Measurements from ENCODE around the gene CDK4. TPM values are rescaled to one million over a fixed set of nuclear protein-coding genes. Genes with fewer than 3 reads are reported as not detected.
A peak's percentile ranks its signal among the peaks of the same experiment; 100 is the strongest.
"Not testable (repeated sequence)": the region's sequence is repeated elsewhere in the genome, so short reads cannot be mapped to it uniquely, and the experiment has no call there.

The CDK4 gene
- total and polyA plus RNA-seq, 5 donors from 2014 or later = 17.5 to 90.3 (median 63.5) TPM

DNA sequence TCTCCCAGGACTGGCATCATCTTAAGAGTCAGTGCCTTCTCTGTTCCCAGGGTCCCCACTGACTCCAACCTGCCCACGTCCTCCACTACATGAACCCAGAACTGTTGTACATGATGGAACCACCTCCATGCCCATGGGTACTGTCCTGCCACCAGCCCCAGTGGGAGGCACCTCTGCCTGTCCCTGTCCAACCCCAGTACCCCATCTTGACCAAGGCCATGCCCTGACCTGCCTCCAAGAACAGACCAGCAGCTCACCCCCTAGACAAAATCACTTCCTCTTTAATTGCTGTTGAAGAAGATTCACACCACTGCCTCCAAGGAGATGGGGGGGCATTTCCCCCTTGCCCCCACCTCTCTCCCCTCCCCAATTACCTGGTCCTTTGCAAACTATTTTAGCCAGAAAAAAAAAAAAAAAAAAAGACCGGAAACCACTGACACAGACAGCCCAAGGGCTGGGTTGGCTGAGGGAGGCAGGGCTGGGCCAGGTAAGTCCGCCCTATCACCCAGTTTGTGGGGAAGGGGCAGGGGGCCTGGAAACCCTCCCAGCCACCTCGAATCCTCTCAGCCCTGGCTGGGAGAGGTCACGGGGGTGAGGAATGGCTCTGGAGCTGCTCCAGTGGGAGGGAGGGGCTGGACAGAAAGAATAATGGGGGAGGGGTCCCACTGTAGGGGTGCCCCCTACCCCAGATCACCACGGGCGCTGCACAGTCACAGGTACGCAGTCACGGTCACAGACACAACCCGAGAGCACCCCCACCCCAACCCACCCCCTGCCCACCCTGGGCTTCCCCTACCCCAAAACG is 27.0 kb downstream of the CDK4 start:
- ATAC-seq (ENCODE audit: low read depth in 2 of 2) (no peak), DNase-seq (no peak)
- Mint-ChIP-seq H3K4me3 (no peak overlapping the region), H3K36me3 (peaks cover 15% of the 10 kb centered on the region), H3K27me3 (peaks cover 5% of the 10 kb centered on the region), H3K27ac (peak overlapping the region; percentile 66 to 74 (median 69)), H3K4me1 (peaks cover 0 to 22% (median 8%) of the 10 kb centered on the region in 4 donors), H3K9me3 (no peaks in the 10 kb centered on the region)
- Histone ChIP-seq H3K27ac (ENCODE audit: insufficient read depth, low read length, poor library complexity, severe bottlenecking) (no peak overlapping the region), H3K4me3 (ENCODE audit: low read depth, low read length) (no peak overlapping the region), H3K36me3 (ENCODE audit: control insufficient read depth, insufficient read depth, low read length) (peaks cover 41% of the 10 kb centered on the region), H3K27me3 (ENCODE audit: control insufficient read depth, insufficient read depth, low read length) (no peaks in the 10 kb centered on the region), H3K4me1 (ENCODE audit: control insufficient read depth, insufficient read depth, low read length, poor library complexity, severe bottlenecking) (peaks cover 4% of the 10 kb centered on the region), H3K9me3 (ENCODE audit: control insufficient read depth in 2 of 2, low read length in 2 of 2) (no peaks in the 10 kb centered on the region)

GRCh38 chr12:57724003-57724935 is 27.8 kb downstream of the CDK4 start:
- Mint-ChIP-seq H3K27me3 (peaks cover 5% of the 10 kb centered on the region), H3K27ac (peak overlapping the region; percentile 21 to 74 (median 69)), H3K36me3 (peaks cover 17% of the 10 kb centered on the region), H3K4me1 (peaks cover 0 to 22% (median 8%) of the 10 kb centered on the region in 4 donors), H3K9me3 (no peaks in the 10 kb centered on the region), H3K4me3 (peak overlapping the region in 1 of 4 donors; percentile 7)
- Histone ChIP-seq H3K9me3 (ENCODE audit: control insufficient read depth in 2 of 2, low read length in 2 of 2) (no peaks in the 10 kb centered on the region), H3K27me3 (ENCODE audit: control insufficient read depth, insufficient read depth, low read length) (no peaks in the 10 kb centered on the region), H3K36me3 (ENCODE audit: control insufficient read depth, insufficient read depth, low read length) (peaks cover 41% of the 10 kb centered on the region), H3K27ac (ENCODE audit: insufficient read depth, low read length, poor library complexity, severe bottlenecking) (no peak overlapping the region), H3K4me1 (ENCODE audit: control insufficient read depth, insufficient read depth, low read length, poor library complexity, severe bottlenecking) (peaks cover 4% of the 10 kb centered on the region), H3K4me3 (ENCODE audit: low read depth, low read length) (no peak overlapping the region)
- DNase-seq = no peak
- no peak for ATAC-seq (ENCODE audit: low read depth in 2 of 2)

- Mint-ChIP-seq H3K4me1 (peaks cover 0 to 22% (median 8%) of the 10 kb centered on the region in 4 donors), H3K36me3 (peaks cover 19% of the 10 kb centered on the region), H3K27ac (peak overlapping the region in 1 of 3 donors; percentile 69), H3K4me3 (no peak overlapping the region), H3K27me3 (peaks cover 5% of the 10 kb centered on the region), H3K9me3 (no peaks in the 10 kb centered on the region)
- Histone ChIP-seq H3K4me1 (ENCODE audit: control insufficient read depth, insufficient read depth, low read length, poor library complexity, severe bottlenecking) (peaks cover 4% of the 10 kb centered on the region), H3K4me3 (ENCODE audit: low read depth, low read length) (no peak overlapping the region), H3K9me3 (ENCODE audit: control insufficient read depth in 2 of 2, low read length in 2 of 2) (no peaks in the 10 kb centered on the region), H3K27ac (ENCODE audit: insufficient read depth, low read length, poor library complexity, severe bottlenecking) (no peak overlapping the region), H3K27me3 (ENCODE audit: control insufficient read depth, insufficient read depth, low read length) (no peaks in the 10 kb centered on the region), H3K36me3 (ENCODE audit: control insufficient read depth, insufficient read depth, low read length) (peaks cover 45% of the 10 kb centered on the region)
- no peak for DNase-seq
- ATAC-seq (ENCODE audit: low read depth in 2 of 2) = no peak
These were observed 28.5 kb downstream of the CDK4 start for GRCh38 chr12:57723630-57723962.

DNA sequence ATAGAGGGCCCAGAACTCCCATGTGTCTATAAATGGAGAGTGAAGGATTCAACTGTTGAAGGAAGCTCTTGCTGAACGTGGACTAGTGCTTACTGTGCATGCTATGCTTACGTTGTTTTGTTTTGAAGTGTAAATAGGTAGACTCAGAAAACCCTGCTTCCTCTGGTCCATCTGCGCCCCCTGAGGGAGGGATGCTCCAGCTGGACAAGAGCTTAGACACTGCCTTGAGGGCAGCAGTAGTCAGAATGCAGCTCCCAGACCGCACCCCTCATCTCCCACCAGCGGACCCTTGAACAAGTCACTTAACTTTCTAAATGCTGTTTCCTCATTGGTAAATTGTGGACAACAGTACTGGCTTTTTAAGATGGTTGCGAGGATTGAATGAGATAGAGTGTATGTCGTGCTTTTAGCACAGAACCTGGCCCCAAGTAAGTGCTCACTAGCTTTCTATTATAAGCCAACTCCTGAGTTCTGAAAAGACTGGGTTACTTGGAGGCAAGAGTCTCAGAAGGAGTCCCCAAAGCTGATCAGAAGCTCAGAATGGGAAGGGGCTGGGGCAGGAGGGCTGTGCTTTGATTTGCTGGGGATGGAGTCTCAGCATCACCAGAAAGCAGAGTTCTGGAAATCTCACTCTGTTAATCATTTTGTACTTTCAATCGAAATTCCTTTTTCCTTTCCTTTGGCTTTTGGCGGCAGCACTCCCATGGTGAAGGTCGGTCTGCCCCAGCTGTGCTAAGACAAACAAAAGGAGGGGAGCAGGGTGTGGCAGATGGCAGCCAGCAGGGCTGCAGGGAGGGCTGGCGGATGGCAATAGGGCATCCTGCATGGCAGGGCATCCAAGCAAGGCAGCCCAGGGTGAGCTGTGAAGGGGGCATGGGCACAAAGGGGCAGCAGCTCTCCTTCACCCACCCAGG is 29.1 kb downstream of the CDK4 start:
- Histone ChIP-seq H3K27ac (ENCODE audit: insufficient read depth, low read length, poor library complexity, severe bottlenecking) (peak overlapping the region; percentile 33), H3K4me1 (ENCODE audit: control insufficient read depth, insufficient read depth, low read length, poor library complexity, severe bottlenecking) (peaks cover 4% of the 10 kb centered on the region), H3K36me3 (ENCODE audit: control insufficient read depth, insufficient read depth, low read length) (peaks cover 45% of the 10 kb centered on the region), H3K4me3 (ENCODE audit: low read depth, low read length) (no peak overlapping the region), H3K27me3 (ENCODE audit: control insufficient read depth, insufficient read depth, low read length) (no peaks in the 10 kb centered on the region), H3K9me3 (ENCODE audit: control insufficient read depth in 2 of 2, low read length in 2 of 2) (no peaks in the 10 kb centered on the region)
- Mint-ChIP-seq H3K27ac (peak overlapping the region; percentile 43 to 69 (median 65)), H3K4me3 (no peak overlapping the region), H3K27me3 (peaks cover 5% of the 10 kb centered on the region), H3K4me1 (peaks cover 0 to 22% (median 6%) of the 10 kb centered on the region in 4 donors), H3K36me3 (peaks cover 17% of the 10 kb centered on the region), H3K9me3 (no peaks in the 10 kb centered on the region)
- ATAC-seq (ENCODE audit: low read depth in 2 of 2) (no peak), DNase-seq (no peak)

DNA sequence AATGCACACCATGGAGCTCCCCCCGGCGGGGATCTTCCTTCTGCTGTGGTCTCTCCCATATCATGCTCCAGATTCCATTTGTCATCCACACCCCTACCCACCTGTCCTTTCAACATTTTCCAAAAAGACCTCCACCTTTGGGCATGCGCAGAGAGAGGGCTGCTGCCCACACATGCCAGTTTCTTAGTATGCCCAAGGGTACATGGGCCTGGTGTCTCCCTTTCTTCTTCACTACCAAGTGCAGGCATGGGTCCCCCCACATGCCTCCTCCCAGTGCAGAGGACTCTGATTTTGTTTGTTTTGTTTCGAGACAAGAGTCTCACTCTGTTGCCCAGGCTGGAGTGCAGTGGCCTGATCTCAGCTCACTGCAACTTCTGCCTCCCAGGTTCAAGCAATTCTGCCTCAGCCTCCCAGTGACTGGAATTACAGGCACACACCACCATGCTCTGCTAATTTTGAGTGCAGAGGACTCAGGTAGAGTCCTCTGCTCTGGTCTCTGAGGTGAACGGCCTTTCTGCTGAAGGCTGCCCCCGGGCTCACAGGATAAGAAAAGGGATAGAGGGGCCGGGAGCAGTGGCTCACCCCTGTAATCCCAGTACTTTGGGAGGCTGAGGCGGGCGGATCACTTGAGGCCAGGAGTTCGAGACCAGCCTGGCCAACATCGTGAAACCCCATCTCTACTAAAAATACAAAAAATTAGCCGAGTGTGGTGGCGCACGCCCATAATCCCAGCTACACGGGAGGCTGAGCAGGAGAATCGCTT is 30.1 kb downstream of the CDK4 start:
- DNase-seq; H3K9me3 ChIP-seq (ENCODE audit: control insufficient read depth in 2 of 2, low read length in 2 of 2); H3K9me3 Mint-ChIP-seq; H3K4me3 Mint-ChIP-seq; H3K27me3 ChIP-seq (ENCODE audit: control insufficient read depth, insufficient read depth, low read length); H3K4me1 ChIP-seq (ENCODE audit: control insufficient read depth, insufficient read depth, low read length, poor library complexity, severe bottlenecking); H3K4me3 ChIP-seq (ENCODE audit: low read depth, low read length); ATAC-seq (ENCODE audit: low read depth in 2 of 2); H3K27ac ChIP-seq (ENCODE audit: insufficient read depth, low read length, poor library complexity, severe bottlenecking); H3K27me3 Mint-ChIP-seq: not testable (repeated sequence)
- peaks cover 15% of the 10 kb centered on the region for H3K36me3 Mint-ChIP-seq
- peak overlapping the region; percentile 65 to 67 (median 67) for H3K27ac Mint-ChIP-seq
- peaks cover 0 to 22% (median 6%) of the 10 kb centered on the region in 4 donors for H3K4me1 Mint-ChIP-seq
- H3K36me3 ChIP-seq (ENCODE audit: control insufficient read depth, insufficient read depth, low read length) = peaks cover 43% of the 10 kb centered on the region

DNA sequence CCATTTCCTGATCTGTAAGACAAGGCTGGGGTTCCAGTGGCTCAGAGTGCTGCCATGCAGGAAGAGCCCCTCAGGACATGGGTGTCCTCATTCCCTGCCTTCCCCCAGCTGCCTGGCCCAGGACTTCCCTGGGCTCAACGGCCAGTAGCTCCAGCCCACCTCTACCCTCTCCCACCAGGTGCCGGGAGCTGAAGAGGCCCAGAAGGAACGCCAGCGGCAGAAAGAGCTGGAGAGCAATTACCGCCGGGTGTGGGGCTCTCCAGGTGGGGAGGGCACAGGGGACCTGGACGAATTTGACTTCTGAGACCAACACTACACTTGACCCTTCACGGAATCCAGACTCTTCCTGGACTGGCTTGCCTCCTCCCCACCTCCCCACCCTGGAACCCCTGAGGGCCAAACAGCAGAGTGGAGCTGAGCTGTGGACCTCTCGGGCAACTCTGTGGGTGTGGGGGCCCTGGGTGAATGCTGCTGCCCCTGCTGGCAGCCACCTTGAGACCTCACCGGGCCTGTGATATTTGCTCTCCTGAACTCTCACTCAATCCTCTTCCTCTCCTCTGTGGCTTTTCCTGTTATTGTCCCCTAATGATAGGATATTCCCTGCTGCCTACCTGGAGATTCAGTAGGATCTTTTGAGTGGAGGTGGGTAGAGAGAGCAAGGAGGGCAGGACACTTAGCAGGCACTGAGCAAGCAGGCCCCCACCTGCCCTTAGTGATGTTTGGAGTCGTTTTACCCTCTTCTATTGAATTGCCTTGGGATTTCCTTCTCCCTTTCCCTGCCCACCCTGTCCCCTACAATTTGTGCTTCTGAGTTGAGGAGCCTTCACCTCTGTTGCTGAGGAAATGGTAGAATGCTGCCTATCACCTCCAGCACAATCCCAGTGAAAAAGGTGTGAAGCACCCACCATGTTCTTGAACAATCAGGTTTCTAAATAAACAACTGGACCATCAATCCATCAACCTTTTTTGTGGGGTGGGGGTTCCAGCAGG is 31.2 kb downstream of the CDK4 start:
- DNase-seq (no peak), ATAC-seq (ENCODE audit: low read depth in 2 of 2) (no peak)
- Histone ChIP-seq H3K9me3 (ENCODE audit: control insufficient read depth in 2 of 2, low read length in 2 of 2) (no peaks in the 10 kb centered on the region), H3K36me3 (ENCODE audit: control insufficient read depth, insufficient read depth, low read length) (peaks cover 48% of the 10 kb centered on the region), H3K27ac (ENCODE audit: insufficient read depth, low read length, poor library complexity, severe bottlenecking) (no peak overlapping the region), H3K4me3 (ENCODE audit: low read depth, low read length) (no peak overlapping the region), H3K4me1 (ENCODE audit: control insufficient read depth, insufficient read depth, low read length, poor library complexity, severe bottlenecking) (peaks cover 4% of the 10 kb centered on the region), H3K27me3 (ENCODE audit: control insufficient read depth, insufficient read depth, low read length) (no peaks in the 10 kb centered on the region)
- H3K27ac Mint-ChIP-seq = no peak overlapping the region
- H3K27me3 Mint-ChIP-seq = peaks cover 5% of the 10 kb centered on the region
- H3K36me3 Mint-ChIP-seq = peaks cover 15% of the 10 kb centered on the region
- no peaks in the 10 kb centered on the region for H3K9me3 Mint-ChIP-seq
- peaks cover 0 to 22% (median 6%) of the 10 kb centered on the region in 4 donors for H3K4me1 Mint-ChIP-seq
- no peak overlapping the region for H3K4me3 Mint-ChIP-seq

All from CD4-positive, CD25-positive, alpha-beta regulatory T cell (primary cell).